NCI-H146 treated with DMSO at 0.1 percent for 48 hours (cell line): ENCODE data around the gene CCDC78.
"Not testable (repeated sequence)": the region's sequence is repeated elsewhere in the genome, so short reads cannot be mapped to it uniquely, and the experiment has no call there.

Experiments used
- DNase-seq: peaks from one replicate; lab custom pipeline; 2025; ENCODE audit not compliant: unreplicated experiment; lab: John Stamatoyannopoulos, UW

The CCDC78 gene

DNA sequence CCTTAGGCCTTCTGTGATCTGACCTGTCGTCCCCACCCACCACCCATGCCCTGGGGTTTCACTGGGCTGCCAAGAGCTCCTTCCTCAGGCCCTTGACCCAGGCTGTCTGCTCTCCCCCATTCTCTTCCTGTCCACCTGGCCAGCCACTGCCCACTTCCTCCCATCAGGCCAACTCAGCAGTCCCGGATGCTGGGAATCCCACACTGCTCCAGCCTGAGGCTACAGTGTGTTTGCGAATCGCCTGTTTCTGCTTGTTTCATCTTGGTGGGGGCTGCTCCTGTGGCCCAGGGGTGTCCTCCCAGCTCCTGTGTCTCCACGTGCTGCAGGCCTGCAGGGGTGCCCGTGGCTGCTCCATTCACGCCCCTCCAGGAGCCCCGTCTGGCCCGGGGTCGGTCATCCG, 12.2 kb downstream of the CCDC78 start:
- no peak for DNase-seq

DNA sequence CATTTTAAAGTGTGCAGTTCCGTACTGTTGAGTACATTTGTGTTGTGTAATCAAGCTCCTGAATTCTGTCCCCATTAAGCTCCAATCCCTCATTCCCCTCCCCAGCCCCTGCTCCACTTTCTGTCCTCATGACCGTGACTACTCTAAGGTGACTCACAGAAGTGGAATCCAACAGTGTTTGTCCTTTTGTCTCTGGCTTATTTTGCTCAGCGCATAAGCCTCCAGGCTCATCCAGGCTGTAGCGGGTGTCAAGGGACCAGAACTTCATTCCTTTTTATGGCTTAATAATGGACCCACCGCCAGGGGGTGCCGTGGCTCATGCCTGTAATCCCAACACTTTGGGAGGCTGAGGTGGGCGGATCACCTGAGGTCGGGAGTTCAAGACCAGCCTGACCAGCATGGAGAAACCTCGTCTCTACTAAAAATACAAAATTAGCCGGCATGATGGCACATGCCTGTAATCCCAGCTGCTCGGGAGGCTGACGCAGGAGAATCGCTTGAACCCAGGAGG, 13.4 kb downstream of the CCDC78 start:
- DNase-seq = not testable (repeated sequence)

DNA sequence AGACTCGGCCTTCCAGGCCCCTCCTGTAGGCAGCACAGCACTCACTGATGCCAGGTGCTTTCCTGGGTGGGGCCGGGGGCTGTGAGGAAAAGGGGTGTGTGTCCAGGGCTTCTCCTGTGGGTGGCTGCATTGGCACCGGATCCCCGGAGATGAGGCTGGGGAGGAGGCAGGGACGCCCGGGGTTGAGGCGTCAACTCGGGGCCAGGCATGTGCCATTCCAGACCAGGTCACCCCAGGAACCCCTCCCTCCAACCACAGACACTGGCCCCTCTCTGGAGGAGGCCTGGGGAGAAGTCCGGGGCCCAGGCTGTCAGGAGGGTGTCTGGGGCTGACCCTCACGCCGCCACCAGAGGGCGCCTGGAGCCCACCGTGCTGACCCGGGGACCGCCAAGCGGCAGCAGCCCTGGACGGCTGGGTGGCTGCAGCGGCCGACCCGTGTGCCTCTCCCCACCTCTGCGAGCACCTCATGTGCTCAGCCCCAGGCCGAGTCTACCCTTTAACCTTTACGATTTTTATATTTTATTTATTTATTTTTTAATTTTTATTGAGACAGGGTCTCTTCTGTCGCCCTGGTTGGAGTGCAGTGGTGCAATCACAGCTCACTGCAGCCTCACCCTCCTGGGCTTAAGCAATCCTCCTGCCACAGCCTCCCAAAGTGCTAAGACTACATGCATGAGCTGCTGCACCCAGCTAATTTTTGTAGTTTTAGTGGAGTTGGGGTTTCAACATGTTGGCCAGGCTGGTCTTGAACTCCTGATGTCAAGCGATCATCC, 14.5 kb downstream of the CCDC78 start:
- DNase-seq = peak; percentile 55

DNA sequence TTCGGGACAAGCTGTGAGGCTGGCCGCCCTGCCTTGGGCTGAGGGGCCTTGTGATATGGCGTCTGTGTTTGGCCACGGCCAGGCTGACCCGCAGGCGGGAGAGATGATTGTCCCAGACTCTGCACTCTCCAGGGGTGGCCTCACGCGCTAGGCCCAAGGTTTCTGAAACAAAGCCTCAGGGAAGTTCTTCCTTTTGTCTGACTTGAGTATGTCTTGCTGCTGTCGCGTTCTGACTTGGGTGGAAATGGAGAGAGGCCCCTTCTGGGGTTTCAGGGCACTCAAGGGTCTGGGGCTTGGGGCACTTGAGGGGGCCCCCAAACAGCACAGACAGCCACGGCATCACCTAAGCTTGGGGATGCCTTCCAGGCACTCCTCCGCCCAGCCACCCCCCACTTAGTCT, 15.2 kb downstream of the CCDC78 start:
- no peak for DNase-seq

DNA sequence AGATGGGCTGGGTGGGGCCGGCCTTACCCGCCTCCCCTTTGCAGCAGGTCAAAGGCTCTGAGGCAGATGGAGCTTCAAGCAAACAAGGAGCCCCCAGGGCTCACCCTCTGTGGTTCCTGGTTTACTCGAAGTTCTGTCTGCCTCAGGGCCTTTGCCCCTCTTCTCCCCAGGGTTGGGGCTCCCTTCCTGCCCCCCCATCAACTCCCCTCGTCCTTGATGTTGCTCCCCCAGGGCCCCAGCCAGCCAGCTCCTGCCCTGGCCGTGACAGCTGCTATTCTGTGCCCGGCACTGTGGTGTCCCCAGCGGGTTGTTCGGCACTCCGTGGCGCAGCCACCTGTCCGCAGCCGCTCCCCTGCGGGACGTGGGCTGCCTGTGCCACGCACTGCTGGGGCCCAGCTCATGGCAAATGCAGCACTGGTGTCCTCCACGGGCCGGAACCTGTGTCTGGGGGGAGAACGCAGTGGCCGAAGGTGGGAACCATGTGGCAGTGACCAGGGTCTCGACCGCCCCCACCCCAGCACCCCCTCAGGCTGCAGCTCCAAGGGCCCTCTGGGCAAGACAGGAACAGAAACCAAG, 15.7 kb downstream of the CCDC78 start:
- no peak for DNase-seq

DNA sequence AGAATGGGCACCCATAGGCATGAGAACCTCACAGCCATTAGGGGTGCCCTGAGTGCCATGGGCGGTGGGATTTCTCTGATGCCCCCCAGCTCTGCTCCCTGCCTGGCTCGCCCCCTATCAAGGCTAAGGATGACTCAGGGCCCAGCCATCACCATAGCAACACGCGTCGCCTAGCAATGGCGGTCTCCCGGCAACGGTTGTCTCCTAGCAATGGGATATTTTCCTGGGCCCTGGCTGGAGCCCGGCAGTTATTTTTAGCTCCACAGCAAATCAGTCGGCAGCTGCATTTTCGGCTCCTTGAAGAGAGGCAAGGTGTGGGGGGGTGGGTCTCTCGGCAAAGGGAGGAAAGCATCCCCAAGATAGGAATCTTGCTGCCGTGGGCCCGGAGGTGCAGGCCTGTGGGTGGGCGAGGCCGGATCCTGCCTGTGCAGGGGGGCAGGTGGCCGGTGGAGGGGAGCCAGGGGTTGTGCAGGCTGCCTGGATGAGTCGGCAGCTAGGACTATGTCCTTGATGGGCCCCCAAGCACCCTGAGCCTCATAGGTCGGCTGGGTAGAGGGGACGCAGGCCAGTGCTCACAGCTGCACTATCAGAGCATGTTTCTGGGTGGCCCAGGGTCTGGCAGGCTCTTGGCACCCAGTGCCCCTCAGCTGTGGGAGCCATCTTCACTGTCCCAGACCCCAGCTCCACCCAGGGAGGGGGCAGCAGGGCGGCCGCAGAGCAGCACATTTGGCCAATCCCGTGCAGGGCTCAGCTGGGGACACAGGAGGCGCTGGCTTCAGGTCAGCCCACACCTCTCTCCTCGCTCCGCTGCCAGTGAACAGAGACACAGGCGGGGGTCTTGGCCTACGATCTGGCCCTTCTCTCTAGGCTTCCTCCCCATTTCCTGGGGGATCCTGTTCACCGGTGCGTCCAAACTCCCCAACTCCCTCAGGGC, 16.4 kb downstream of the CCDC78 start:
- peak; percentile 90 for DNase-seq

DNA sequence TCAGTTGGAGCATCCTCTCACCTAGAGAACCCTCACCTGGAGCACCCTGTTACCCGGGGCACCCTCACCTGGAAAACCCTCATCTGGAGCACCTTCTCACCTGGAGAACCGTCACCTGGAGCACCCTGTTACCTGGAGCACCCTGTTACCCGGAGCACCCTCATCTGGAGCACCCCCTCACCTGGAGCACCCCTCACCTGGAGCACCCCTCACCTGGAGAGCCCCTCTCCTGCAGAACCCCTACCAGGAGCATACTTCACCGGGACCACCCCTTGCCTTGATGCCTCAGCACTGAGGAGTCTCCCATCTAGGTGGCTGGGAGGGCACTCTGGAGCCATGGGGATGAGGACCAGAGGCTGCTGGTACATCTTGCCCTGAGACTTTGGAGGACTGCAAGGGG, 17.3 kb downstream of the CCDC78 start:
- DNase-seq = no peak

DNA sequence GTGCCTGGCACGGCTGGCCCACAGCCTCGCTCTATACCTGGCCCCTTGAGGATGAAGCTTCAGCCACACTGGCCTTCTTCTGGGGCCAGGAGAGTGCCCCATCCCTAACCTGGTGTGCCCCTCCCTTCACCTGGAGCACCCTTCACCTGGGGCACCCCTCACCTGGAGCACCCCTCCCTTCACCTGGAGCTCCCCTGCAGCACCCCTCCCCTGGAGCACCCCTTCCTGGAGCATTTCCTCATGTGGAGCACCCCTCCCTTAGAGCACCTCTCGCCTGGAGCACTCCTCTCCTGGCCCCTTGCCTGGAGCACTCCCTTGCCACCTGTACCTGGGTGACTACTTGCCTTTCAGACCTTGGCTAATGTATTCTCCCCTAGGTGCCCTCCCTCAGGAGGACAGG, 18.2 kb downstream of the CCDC78 start:
- no peak for DNase-seq

DNA sequence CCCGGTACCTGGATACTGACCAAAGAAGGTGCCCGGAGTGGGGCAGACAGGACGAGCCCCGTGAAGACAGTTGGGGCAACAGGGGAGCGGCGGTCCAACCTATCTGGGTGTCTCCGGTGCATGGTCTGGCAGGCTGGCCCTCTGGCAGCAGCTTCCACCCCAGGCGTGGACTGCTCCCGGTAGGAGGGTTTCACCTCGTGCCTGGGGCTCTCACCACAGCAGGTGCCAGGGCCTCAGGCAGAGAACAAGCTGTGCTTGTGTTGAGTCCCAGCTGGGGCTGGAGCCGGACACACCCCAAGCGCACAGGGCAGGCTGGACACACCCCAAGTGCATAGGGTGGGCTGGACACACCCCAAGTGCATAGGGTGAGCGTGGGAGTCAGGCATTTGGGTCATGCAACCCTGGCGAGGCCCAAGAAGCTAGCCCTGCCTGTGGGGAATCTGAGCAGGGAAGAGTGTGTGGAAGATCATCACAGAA, 19.1 kb downstream of the CCDC78 start:
- peak; percentile 49 for DNase-seq

DNA sequence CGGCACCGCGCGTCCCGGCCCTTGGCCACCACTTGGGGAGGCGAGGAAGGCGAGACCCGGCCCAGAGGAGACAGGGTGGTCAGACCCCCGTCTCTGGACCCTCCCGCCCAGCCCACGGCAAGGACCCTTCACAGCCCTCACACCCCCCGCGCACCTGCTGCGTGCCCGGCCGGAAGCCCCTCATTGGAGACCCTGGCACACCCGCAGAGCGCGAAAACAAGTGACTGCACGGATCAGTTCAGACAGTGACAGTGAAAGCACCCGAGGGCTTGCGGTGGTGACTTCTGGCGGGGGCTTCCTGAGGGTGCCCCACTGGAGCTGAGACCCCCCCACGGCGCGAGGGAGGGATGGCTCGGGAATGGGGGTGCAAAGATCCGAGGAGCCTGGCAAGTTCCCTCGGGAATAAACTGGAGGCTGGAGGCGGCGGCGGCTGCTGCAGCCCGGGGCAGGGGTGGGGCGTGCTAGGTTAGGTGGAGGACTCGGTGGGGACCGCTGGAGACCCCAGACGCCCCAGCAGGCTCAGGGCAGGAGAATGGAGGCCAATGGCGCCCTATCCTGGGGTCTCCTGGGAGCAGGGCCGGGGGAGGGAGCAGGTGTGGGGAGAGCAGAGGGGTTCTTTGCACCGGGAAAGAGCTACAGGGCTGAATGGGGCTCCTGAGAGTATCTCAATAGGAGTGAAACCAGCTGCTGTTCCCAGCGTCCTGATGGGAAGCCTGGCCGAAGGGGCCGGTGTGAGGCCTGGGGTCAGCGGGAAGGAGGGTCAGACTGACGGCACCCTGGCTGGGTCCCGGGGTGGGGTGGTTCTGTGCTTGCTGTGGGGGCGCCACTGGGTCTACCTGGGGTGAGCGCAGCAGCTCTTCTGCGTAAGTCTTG, 19.8 kb downstream of the CCDC78 start:
- peak; percentile 28 for DNase-seq

DNA sequence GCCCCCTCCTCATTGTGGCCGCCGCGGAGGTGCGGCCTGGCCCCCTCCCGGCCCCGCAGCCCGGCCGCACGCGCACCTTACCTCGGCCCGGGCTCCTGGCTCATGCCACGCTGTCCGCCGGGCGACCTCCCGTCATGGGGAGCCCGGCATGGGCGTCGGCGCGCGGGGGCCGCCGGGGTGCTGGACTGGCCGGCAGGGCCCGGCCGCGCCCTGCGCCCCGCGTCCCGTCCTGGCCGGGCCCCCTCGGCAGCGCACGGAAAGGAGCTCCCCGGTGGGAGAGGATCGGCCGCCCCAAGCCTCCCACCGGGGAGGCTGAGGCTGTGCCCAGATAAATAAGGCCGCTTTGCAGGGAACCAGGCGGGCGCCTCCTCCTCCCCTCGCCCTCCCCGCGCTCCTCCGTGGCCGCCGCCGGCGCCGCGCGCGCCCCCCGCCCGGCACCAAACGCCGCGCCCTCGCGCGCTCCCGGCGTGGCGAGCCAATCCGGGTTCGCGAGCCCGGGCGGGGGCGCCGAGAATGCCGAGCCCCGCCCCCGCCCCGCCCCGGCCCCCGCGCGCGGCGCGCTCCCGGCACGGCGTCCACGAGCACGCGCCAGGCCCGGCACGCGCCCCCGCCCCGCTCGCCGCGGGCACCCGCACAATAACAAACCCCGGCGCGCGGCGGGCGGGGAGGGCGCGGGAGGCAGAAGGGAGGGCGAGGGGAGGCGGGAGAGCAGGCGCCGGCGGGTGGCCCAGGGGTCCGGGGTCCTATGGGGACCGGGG, 20.6 kb downstream of the CCDC78 start, which contains the start of gene FBXL16:
TSS of gene FBXL16 (minus strand) at position 371 of the 758 bp plus-strand sequence. CDS start 8,396 bp downstream, outside the sequence.
- DNase-seq = peak; percentile 66

DNA sequence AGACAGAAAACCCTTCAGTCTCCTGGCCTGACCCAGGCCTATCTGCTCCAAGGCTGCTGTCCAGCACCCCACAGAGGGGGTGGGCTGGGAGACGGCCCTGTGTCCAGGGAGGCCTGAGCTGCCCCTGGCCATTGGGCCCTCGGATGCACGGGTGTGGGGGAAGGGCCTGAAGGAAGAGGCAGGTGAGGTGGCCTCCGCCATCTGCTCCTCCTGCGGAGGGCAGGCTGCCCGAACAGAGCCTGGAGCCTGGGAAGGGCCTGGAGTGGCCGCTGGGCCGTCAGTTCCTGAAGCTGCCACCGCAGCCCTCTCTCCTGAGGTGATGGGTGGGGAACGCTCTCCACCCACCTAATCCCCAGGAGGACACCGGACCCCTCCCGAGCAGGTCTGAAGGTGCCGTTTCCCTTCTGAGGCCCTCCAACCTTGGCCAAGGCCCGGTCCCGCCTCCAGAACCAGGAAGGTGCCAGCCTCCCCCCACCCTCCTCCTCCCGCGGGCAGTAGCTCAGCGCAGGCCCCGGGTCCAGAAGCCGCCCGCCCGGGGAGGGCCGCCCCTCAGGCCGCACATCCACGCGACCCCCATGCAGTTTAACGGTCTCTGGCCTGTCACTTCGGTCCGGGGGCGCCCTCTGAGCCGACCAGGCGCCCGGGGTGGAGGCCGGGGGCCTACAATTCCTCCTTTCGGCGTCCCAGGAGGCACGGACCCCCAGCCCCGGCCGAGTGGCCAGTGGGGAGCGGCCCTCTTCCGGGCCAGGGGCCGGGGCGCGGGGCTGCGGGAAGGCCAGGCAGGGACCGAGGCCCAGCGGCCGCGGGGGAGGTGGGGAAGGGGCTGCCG, 21.5 kb downstream of the CCDC78 start:
- no peak for DNase-seq

DNA sequence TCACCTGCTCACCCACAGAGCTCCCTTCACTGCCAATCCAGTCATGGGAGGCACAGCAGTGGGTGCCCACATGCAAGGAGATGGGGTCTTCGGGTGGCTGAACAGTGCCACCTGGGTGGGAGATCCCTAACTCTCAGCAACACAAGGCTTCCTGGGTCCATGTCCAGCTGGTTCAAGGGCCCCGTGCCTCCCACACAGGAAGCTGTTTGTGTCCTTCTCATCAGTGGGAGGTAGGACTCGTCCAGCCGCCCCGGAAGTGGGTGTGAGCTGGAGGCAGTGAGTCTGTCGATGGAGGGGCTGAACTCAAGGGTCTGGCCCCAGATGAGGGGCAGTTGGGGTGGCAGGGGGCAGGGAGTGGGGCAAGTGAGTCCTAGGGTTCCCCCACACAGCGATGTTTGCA, 22.2 kb downstream of the CCDC78 start:
- no peak for DNase-seq

DNA sequence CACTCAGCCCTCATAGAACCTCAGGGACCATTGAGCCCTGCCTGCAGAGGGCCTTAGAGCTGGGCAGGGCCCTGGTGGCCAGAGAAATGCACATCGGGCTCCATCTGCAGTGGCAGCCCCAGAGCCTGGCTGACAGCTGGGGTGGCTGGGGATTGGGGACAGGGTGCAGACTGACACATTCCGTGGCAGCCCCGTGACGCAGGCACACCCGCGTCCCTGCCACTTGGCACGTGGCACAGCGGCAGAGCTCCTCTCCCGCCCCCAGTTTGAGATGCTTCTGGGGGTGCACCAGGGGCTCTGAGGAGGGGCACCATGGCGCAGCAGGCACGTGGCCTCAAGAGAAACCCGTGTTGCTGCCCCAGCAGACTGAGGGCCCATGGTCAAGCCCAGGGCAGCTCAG, 22.8 kb downstream of the CCDC78 start:
- DNase-seq = no peak

DNA sequence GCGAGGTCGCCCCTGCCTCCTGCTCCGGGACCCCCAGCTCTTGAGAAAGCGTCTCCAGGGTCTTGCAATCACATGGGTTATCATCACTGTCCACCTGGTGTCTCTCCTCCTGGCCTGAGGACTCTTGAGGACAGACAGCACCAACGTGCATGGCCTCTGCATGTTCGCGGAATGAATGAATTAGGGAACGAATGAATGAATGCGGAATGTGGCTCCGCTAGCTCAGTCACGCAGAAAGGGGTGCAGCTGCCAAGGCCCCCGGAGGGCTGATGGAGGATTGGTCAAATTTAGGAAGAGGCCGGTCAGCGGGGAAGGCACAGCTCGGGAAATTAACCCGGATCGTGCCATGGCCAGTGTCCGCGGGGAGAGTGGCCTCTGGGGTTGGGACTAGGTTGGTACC, 23.9 kb downstream of the CCDC78 start:
- no peak for DNase-seq

DNA sequence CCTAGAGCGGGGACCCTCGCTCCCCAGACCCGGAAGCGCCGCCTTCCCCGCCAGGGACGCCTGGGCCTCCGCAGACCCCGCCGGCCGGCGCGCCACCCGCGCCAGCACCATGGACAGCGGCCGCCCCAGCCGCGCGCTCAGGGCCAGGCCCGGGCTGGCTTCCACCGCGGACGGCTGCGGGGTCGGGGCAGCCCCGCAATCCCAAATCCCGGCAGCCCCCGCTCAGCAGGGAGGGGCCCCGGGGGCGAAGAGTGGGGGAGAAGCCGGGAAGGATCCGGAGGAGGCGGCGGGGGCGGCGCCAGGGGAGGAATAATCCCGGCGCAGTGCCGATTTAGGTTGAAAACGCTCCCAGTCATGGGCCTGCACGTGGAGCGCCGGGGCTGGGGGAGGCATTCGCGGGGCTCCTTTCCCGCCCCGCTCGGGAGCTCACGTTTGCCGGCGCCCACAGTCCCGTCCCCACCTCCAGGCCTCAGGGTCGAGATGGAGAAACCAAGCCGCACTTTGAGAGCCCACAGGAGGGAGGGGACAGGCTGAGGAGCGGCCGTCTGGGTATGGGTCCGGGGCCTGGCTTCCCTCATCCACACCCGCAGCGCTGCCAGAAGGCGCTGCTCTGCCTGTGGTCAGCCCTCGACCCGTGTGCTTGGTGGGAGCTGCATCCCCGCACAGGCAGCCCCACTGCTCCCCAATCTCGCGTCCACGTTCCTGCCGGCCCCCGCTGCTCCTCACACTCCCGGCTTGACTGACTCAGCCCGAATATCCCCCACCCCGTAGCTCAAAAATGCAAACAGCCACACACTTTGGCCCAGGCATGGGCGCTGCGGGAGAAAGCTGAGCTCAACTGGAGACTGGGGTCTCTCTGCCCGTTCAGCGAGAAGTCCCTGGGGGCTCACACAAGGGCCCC, 25.3 kb downstream of the CCDC78 start:
- DNase-seq = no peak

DNA sequence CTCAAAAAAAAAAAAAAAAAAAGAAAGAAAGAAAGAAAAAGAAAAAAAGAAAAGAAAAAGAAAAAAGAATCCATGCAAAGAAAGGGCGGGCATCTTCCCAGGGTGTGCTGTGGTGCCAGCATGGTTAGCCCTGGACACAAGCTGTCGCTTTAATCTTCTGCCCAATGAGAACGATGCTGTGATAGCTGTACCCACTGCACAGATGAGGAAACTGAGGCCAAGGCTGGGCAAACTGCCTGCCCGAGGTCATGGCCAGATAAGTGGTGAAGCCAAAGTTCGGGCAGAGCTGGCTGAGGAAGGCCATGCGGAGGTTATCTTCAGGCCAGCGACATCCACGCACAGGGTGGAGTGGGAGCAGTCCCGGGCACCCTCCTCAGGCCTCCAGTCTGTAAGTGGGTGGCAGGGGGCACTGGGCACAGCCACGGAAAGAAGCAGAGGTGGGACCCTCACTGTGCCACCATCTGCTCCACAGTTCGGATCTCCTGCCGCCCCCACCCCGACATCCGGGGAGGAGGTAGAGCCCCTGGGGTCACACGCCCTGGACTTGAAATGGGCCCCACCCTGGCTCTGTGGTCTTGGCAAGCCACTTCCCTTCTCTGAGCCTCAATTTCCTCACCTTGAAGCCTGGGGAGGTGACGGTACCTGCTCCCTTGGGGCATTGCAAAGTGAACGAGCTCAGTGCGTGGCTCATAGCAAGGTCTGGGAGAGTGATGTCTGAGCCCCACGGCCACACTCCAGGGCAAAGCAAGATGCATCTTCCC, 27.2 kb downstream of the CCDC78 start:
- DNase-seq = no peak
